HG03571 (cell line): ENCODE results near the gene HNRNPH2.
A peak's percentile ranks its signal among the peaks of the same experiment; 100 is the strongest.

Source experiments
- ATAC-seq: cut with Tn5 transposase; IDR thresholded peaks from one replicate; pipeline ENCODE4 v1.9.1; 2021; ENCODE audit not compliant: unreplicated experiment

The HNRNPH2 gene, protein sequence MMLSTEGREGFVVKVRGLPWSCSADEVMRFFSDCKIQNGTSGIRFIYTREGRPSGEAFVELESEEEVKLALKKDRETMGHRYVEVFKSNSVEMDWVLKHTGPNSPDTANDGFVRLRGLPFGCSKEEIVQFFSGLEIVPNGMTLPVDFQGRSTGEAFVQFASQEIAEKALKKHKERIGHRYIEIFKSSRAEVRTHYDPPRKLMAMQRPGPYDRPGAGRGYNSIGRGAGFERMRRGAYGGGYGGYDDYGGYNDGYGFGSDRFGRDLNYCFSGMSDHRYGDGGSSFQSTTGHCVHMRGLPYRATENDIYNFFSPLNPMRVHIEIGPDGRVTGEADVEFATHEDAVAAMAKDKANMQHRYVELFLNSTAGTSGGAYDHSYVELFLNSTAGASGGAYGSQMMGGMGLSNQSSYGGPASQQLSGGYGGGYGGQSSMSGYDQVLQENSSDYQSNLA

DNA sequence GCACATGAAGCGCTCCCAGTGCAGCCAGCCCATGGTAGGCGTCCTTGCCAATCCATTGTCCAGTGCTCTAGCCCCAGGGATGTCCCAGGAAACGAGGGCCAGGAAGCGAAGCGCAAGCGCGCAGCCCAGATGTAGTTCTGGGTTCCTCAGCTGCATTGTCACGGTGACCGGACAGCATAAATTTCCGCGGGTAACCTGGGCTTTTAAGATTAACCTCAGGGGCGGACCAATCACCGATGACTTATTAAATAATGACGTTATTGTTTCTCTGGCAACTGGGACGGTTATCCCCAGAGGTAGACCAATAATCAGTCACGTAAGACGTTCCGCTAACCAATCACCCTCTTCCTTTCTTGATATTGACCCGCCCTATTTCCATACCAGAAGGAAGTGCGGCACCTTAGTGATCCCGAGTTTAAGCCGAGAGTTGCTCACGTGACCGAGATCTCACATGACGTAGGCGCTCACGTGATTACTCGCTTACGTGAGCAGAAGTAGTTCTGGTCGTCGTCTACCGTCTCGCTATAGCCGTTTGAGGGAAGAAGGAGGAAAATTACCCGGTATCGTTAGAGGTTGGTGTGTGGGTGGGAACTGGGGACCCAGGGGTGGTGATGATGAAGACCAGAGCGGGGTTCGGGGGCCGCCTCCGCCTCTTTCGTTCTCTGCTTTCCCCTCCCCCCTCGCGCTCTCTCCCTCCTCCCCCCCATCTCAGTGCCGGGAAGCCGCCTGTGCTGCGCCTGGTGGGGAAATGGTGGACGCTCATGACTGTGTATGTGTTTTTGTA lies at the start of gene HNRNPH2, which contains the start of gene GLA:
Gene HNRNPH2 (plus strand): TSS at position 475 of the 784 bp plus-strand sequence. CDS start 3,767 bp downstream, outside the sequence.
Gene GLA (minus strand): TSS at position 178 of the 784 bp plus-strand sequence. CDS start 22 bp downstream, at position 156.
- peak; percentile 95 for ATAC-seq

DNA sequence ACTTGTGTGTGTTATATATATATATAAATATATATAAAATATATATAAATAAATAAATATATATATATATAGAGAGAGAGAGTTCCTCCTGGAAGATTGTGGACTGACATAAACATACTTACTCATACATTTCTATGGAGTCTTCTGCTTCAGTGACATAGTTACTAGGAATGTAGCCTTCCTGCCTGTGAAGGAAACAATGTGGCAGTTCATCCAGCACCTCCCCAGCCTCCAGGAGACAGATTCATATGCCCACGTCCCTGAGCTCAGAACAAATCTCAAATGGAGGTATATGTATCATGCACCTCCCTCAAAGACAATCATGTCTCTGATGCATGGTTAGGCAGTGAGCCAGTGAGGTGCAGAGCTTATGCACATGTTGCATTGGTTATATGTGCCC lies 48.1 kb upstream of the HNRNPH2 start:
- no peak for ATAC-seq

DNA sequence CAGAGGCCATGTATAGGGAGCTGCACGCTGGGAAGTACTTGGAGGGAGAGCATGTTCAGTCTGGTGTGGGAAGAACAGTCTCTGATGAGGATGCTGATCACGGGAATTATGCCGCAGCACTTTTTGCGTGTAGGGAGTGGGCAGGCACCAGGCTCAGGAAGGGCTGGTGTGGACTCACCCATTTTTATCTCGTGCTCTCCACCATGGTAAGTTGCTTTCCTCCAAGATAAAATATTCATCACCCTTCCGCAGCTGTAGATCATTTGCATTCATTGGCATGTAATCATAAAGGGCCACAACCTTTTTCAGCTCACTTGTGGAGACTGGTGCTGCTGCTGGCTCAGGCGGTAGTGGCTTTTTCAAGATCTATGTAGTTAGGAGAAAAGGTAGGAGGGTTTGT lies 47.6 kb upstream of the HNRNPH2 start:
- ATAC-seq, result no peak

DNA sequence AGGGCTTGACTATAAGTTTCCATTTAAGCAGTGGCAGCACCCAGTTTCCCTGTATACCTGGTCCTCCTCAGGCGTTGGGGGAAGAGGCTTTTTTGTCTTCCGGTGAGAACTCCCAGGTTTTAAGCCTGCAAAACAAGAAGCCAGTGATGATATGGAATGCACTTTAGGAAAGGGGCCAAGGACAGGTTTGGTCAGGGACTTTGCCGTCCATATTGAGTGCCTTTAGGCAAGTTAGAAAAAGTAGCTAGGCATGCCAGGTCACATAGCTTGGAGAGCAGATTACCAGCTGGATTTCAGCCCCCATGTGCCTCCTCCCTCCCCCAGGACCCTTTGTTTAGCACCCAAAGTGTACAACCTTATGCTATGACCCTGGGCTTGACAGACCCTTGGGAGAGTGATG lies 45.9 kb upstream of the HNRNPH2 start:
- ATAC-seq, result no peak

DNA sequence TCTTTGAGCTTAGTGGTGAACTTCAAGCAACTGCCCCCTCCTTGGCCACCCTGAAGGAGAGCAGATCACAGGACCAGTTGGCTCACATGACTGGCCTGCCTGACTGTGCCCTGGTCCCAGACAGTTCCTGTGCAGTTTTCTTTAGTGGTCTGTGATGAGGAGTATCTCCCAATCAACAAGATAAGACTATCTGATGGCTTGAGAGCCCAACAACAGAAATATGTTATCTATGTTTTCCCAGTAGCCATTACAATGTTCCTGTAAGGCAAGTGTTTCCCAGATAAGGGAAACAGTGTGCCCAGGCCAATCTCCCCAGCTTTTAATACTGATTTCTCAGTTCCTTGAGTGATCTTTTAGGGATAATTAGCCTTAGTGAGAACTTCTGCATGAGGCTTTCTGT lies 45.3 kb upstream of the HNRNPH2 start:
- no peak for ATAC-seq

DNA sequence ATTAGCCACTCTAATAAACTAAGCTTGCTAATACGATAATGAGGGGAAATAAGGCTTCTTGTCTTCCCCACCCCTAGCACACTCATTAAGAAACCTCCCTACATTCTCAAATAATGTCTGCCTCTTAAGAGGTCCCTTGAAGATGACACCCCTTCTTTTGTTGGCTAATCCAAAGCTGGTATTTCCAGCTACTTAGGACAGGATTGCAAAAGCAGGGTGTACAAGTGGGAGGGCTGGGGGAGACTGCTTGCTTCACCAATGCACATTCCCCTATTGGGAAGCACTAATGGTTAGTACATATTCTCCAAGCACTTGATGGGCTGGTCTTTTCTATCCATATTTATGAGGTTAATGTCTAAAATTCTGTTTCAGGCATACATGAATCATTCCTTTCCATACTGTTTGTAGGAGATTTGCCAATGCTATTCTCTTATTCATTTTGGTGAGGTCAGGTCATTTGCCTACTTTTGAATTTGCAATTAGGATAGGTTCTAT lies 42.7 kb upstream of the HNRNPH2 start:
- no peak for ATAC-seq

DNA sequence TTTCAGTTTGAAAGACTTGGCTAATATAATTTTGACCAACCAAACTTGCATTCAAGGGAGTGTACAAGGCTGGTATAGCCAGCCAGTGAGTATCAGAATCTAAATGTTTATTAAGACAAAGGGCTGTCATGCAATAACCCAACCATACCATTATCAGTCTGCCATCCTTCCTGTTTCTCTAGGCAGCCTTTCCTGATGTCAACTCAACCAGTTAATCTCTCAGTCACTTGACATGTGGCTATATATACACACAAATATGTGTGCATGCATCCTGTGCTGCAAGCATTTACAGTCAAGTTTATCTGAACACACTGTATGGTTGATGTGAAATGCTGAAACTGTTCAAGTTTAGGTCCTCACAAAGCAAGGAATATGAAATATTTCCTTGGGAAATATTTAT lies 39.2 kb upstream of the HNRNPH2 start:
- no peak for ATAC-seq

DNA sequence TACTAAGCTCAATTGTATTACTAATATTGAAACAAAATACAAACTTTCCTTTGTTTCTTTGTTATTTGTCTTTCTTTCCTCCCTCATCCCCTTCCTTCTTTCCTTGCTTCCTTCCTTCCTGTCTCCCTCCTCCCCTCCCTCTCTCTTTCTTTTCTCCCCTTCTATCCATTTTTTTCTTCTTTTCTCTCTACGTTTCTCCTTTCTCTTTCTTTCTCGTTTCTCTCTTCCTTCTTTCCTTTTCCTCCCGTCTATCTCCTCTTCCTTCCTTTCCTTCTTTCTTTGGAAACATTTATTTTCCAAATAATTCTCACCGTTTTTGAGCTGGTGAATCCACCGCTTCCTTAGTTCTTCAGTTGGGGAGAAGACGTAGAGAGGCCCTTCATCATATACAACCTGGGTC lies 38.3 kb upstream of the HNRNPH2 start:
- ATAC-seq, result no peak

DNA sequence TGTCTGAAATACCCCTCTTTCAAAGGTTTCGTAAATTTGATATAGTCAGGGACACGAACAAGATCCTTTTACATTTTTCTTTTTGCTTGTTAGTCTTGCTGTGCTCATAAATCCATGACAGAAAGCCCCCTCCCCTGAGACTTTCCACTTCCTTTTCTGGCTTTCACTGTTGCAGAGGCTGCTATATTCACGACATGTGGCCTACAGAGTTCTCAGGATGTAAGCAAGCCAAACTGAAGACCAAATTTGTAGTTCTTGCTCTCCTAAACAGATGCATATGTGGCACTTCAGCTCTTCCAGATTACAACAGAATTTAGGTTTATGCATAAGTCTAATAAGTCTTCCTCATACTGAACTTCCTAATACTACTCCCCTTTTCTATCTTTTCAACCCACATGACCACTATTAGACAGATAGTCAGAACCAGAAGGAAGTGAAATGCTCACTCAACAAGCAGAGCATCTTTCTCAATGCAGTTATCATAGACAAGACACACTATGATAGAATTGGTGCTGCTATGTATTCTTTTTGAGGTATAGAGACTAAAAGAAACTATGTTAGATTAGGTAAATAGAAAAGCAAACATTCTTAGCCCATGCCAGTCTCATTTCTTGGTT lies 37.0 kb upstream of the HNRNPH2 start:
- peak; percentile 78 for ATAC-seq

DNA sequence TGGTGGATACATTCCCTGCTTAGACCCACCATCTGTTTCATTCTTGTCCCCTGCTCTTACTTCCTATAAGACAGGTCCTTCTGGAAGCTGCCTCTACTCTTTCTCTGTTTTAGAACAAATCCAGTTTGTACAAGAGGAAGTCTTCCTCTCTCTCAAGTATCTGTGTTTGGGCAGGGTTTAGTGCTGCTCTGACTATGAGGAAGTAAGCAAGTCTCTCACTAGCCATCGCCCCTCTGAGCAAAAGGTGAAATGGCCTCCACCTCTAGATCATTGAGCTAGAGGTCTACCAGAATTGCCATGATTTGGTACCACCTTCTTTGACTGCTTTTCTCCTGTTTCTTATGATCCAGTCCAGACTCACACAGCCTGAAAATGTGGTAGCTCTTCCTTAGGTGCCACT lies 30.5 kb upstream of the HNRNPH2 start:
- no peak for ATAC-seq

DNA sequence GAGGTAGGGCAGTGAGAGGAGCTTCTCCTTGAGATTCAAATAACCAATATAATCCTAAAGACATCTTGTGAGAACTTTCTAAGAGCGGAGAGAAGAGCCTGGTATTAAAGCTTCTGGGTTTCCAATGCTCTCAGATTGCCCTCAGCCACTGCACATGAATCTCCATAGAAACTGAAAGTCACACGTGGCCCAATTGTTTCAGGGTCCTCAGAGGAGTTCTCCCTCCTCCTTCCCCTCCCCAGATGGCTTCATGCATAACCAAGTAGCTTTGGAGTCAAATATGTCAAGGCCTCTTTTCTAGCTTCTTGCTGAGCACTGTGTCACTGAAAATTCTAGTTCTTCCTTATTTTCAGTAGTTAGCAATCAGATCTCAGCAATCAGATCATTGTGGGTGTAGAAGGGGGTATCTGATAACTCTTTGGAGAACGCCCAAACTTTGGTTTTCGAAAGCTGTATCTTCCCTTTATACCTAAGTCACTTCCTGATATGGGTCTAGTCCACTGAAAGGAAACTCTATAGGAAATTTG lies 24.3 kb upstream of the HNRNPH2 start:
- ATAC-seq, result peak; percentile 70

DNA sequence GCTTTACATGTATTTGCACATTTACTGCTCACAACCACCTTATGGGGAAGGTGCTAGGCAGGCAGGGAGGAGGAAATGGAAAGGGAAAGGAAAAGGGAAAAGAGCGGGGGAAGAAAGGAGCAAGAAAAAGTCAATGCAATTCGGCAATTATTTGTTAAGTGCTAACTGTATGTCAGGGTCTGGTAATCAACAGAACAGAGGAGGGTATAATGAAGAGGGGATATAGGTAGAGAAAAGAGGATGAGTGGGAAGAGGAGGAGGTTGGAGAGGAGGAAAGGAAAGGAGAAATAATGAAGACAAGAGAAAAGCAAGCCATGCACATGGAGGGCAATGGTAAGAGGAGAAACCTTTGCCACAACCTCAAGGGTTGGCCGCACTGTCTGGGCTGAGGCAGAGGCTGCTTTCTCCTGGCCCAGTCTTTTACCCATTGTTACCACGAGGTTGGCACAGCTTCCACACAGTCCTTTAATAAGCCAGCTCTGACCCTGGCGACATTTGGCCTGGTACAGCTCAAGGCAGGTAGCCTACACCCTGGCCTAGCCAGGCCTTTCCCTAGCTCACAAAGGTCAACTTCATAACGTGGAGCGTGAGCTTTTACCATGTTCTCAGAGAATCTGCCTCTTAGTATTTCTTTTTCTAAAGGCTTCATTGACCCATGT lies 22.9 kb upstream of the HNRNPH2 start:
- no peak for ATAC-seq

DNA sequence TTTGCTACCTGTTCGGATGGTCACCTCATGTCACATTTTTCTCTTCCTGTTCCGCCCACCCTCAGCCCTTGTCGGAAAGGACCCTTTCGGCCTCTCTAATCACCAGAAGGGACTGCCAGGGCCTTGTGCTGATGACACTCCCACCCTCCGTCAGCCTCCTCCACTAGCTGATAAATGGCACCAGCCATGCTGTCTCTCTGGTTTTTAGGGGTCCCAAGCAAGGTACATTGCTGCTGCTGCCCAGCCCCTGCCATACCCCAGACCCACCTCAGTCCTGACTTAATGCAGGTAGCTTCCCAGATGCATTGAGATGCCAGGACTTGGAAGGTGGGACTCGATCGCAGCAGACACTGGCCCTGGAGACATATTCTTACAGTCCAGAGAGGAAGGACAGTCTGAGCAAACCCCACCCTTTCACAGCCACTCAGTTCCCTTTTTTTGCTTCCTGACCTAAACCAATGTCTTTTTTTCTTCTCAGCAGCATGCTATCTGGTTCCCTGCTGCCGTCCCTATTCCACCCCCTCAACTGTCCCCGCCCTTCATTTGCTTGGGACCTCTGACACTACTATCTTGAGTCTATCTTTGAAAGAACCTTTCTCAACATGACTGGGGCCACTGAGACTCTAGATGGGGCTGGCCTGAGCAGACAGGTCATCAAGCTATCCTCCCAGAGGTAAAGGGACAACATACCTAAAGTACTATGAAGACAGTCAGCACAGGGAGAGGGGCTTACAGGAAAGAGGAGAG lies 22.1 kb upstream of the HNRNPH2 start, which contains the start of gene BTK:
Gene BTK (minus strand): TSS at position 397 of the 747 bp plus-strand sequence. CDS start 10,907 bp downstream, outside the sequence.
- ATAC-seq, result peak; percentile 56

DNA sequence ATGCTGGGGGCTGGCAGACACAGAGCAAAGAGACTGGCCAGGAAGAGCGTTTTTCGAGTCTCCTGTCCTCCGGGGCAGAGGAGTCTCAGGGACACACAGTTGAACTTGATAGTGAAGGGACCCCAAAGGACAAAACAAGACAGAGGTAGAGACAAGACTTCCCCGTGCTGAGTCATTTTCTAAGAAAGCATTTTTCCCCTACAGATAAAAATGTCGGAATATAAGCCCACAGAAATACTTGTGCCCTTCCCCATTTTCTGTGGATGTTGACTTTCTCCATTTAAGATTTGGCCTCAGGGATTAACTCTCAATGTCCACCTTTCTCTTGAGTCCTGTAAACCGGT lies 21.5 kb upstream of the HNRNPH2 start:
- ATAC-seq, result no peak

DNA sequence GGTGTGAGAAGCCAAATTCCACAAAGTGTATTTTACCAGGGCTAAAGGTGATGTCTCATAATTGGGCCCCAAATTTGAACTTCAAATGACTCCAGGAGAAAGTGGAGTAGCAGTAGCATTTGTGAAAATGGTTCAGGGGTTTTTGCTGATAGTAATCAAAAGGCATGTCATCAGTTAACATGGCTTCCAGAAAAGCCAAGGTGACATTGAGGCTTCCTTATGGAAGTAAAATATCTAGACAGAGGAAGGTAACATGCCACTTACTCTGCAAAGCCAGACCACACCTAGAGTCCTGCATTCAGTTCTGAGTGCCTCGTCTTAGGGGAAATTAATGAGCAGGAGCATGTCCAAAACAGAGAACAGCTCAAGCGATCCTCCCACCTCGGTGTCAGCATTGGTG lies 19.4 kb upstream of the HNRNPH2 start:
- ATAC-seq, result no peak

DNA sequence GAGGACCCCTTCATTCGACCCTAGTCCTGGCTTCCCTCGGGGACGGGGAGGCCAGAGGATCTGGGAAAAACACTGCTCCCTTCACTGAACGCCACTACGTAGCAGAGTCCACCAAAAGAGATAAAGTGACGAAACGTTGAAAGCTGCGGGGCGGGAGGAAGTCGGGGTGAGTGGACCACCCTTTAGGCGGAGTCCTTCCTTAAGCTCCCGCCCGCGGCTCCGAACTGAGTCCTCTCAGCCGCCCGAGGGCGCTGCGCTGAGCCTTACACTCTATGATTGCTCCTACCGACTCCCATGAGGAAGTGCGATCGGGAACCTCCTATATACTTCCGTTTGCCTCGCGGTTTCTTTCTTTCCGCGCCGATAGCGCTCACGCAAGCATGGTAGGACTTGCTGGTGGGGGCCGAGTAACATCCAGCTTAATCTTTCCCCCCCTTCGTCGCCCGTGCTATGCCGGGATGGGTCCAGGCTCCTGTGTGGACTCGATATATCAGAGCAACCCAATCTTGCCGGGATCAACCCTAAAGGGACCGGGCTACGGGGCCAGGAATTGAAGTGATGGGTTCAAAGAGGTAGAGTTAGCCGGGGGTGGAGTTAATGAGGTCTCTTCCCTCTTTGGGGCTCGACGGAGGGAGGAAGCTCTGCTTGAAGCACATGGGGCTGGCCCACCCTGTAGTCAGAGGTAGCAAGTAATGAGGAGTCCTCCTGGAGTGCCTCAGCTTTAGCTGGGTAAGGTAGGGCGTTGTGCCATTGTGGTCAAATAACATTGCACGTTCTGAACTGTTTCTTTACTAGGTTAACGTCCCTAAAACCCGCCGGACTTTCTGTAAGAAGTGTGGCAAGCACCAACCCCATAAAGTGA lies 17.1 kb upstream of the HNRNPH2 start, which contains the start of gene RPL36A:
Gene RPL36A (plus strand): TSS at position 348 of the 862 bp plus-strand sequence. CDS start 33 bp downstream, at position 381.
- ATAC-seq, result peak; percentile 82

DNA sequence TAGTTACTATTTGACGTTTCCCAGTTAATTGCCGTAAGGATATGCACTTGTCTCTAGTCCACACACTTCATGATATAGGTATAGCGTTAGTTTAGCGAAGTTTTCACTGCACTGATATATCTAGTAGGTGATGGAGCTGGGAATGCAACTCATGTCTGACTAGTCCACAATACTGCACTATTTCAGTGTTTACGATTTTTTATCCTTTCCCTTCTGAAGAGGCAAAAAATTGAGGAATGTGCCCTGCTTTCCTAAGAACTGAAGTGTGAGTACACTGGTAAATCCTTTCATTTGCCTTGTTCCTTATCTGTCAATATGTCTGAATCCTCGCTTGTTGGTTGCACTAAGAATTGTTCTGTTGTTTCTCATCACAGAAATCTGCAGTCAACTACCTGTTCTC lies 16.2 kb upstream of the HNRNPH2 start:
- no peak for ATAC-seq

DNA sequence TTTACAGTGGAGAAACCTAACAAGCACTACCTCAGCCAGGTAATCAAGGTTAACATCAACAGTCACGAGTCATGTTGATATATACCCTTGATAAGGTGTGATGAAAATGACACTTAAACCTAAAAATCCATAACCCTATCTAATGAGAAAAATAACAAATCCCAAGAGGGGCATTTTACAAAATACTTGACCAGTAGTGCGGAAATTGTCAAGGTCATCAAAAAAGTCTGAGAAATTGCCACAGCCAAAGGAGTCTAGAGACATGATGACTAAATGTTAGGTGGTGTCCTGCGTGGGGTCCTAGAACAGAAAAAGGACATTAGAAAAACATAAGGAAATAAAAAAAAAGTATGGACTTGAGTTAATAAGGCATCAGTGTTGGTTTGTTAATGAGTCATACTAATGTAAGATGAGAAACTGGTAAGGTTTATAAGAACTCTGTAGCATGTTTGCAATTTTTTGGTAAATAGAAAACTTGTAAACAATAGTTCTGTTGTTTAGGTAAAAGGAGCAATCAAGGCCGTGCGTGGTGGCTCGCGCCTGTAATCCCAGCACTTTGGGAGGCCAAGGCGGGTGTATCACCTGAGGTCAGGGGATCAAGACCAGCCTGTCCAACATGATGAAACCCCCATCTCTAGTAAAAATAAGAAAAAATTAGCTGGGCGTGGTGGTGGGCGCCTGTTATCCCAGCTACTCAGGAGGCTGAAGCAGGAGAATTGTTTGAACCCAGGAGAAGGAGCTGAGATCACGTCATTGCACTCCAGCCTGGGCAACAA lies 14.3 kb upstream of the HNRNPH2 start:
- no peak for ATAC-seq
